Activated CD4-positive, alpha-beta T cell treated with anti-CD3 and anti-CD28 coated beads for 36 hours (primary cell): ENCODE data around the gene BPIFB4. TPM values are rescaled to one million over a fixed set of nuclear protein-coding genes. Genes with fewer than 3 reads are reported as not detected.

Experiments
- ATAC-seq: fragments of 200-7000 bp; cut with Tn5 transposase; one replicate; pipeline ENCODE4 v1.10.0; 2021; ENCODE audit warnings: mild to moderate bottlenecking, moderate library complexity
- CTCF ChIA-PET: fragments of 350-600 bp; sonication (Branson Sonifier 250); formaldehyde crosslinking; loops from one replicate; lab custom pipeline; 2021; ENCODE audit warnings: antibody characterized with exemption; lab: Charles Lee
- POLR2A ChIA-PET: fragments of 350-600 bp; sonication (Branson Sonifier 250); formaldehyde crosslinking; loops from one replicate; lab custom pipeline; 2021; ENCODE audit warnings: antibody characterized with exemption, inconsistent platforms; lab: Charles Lee
- DNase-seq: peaks from one replicate; pipeline ENCODE4 v3.0.0-alpha.2; 2020
- H3K27ac Mint-ChIP-seq: one replicate; pipeline ENCODE4 v1.8.0; 2021; ENCODE audit warnings: mixed read lengths
- H3K27me3 Mint-ChIP-seq: one replicate; pipeline ENCODE4 v1.8.0; 2021; ENCODE audit warnings: mixed read lengths
- H3K36me3 Mint-ChIP-seq: one replicate; pipeline ENCODE4 v1.8.0; 2021; ENCODE audit warnings: low read depth, mixed read lengths
- H3K4me1 Mint-ChIP-seq: one replicate; pipeline ENCODE4 v1.8.0; 2021; ENCODE audit warnings: mixed read lengths
- H3K4me3 Mint-ChIP-seq: one replicate; pipeline ENCODE4 v1.8.0; 2021; ENCODE audit warnings: mild to moderate bottlenecking, moderate library complexity, mixed read lengths
- H3K9me3 Mint-ChIP-seq: one replicate; pipeline ENCODE4 v1.8.0; 2021; ENCODE audit warnings: low read depth, mixed read lengths
- intact Hi-C, 2 experiments: fragments of 100-400 bp; cut with DNase I in 1 of 2; cut with micrococcal nuclease in 1 of 2; formaldehyde crosslinking; loops; one replicate each; pipeline versions ENCODE4 v1.14.2 to v1.15.1; 2022 to 2024; cut with DNase I, micrococcal nuclease
- total RNA-seq, 2 experiments: library from RNA; stranded (reverse); gene quantifications; one replicate each; pipeline ENCODE4 v1.2.3, GENCODE V29; 2021

Gene BPIFB4
- total RNA-seq, 2 experiments from 2014 or later: not detected

DNA sequence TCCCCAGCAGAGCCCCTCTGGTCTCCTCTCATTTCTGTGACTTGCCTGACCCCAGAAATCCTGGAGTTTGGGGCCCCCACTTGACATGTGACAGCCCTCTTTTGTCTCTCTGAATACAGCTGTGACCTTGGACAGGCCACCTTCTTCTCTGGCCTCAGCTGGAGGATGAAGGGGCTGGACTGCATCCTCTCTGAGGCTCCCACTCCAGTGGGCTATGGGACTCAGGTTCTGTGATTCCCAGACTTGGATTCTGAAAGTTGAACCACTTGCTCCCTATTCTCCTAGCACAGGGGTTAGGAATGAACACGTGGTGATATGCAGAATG lies 16.7 kb upstream of the BPIFB4 start:
- Mint-ChIP-seq H3K4me3 (no peak overlapping the region), H3K9me3 (no peaks in the 10 kb centered on the region), H3K4me1 (no peaks in the 10 kb centered on the region), H3K27ac (no peak overlapping the region), H3K36me3 (no peaks in the 10 kb centered on the region), H3K27me3 (no peaks in the 10 kb centered on the region)
- ATAC-seq: no peak
- DNase-seq: no peak
- CTCF ChIA-PET: no interaction called here
- intact Hi-C loops: no loop called here
- POLR2A ChIA-PET: no interaction called here

DNA sequence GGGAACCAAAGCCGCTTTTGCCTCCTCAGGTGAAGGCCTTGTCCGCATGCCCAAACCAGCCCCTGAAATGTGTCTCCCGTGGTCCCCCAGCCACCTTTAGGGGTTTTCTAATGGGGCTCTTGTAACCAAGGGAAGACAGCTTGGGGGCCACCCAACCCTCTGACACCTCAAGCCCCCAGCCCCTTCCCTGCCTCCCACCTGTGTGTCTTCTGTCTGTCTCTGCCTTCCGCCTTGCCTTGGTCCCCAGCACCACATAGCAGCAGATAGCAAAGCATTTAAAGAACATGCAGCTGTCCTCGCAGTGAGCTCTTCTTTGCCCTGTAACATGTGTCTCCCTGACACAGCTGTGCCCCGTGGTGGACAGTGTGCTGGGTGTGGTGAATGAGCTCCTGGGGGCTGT lies 16.2 kb upstream of the BPIFB4 start:
- POLR2A ChIA-PET: no interaction called here
- intact Hi-C loops: no loop called here
- DNase-seq (no peak), ATAC-seq (no peak)
- CTCF ChIA-PET: no interaction called here
- Mint-ChIP-seq H3K4me3 (no peak overlapping the region), H3K27ac (no peak overlapping the region), H3K27me3 (no peaks in the 10 kb centered on the region), H3K36me3 (no peaks in the 10 kb centered on the region), H3K9me3 (no peaks in the 10 kb centered on the region), H3K4me1 (peaks cover 5% of the 10 kb centered on the region)

DNA sequence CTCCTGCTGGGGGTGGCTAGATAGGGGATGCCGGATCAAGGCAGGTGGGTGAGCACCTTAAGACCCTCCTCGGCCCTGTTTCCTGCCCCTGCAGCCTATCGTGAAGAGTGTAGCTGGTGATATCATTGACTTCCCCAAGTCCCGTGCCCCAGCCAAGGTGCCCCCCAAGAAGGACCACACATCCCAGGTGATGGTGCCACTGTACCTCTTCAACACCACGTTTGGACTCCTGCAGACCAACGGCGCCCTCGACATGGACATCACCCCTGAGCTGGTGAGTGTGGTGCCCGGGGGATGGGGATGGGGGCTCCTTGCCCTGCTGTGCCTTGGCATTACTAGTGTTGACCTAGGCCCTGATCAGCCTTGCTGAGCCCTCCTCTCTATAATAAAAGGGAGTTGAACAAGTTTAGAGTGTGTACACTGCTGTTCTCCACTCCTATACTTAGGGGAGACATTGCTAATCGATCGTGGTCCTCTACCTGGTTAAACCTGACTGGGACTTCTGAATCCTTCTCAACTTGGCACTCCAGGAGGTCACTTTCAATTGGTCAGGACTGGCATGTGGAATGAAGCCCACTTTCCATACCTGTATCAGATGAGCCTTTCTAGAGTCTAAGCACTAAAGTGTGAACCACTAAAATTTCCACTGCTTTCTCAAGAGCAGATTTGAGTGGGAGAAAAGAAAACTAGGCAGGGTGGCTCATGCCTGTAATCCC lies 14.7 kb upstream of the BPIFB4 start:
- no peak overlapping the region for H3K4me3 Mint-ChIP-seq
- H3K4me1 Mint-ChIP-seq: peaks cover 5% of the 10 kb centered on the region
- no peaks in the 10 kb centered on the region for H3K36me3 Mint-ChIP-seq
- no peak overlapping the region for H3K27ac Mint-ChIP-seq
- POLR2A ChIA-PET: interaction anchor here (0.7 kb wide), 1 partner anchor 746 kb away, joined by 13 read pairs; the partner anchor contains the start of gene CHMP4B
- DNase-seq (no peak), ATAC-seq (no peak)
- intact Hi-C loops: no loop called here
- H3K27me3 Mint-ChIP-seq: no peaks in the 10 kb centered on the region
- CTCF ChIA-PET: interaction anchor here (0.7 kb wide), 2 partner anchors 12 to 60 kb away, joined by 3 read pairs; no protein-coding TSS in a partner anchor
- H3K9me3 Mint-ChIP-seq: no peaks in the 10 kb centered on the region

DNA sequence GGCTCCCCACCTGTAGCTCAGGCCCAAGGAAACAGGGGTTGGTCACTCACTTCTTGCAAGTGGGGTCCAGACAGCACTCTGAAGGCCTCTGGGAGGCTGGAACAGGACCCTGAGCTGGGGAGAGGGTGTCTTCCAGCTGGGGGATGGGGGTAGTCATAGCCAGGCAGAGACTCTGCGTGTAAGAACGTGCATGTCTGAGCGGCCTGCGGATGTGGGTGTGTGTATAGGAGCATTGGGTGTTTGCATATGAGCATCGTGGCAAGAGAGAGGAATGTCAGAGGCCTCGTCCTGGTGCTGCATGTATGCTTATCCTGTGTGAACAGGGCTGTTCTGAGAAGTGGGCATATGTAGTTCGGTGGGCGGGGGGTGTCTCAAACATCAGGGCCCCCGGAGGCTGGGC lies 13.7 kb upstream of the BPIFB4 start:
- Mint-ChIP-seq H3K4me3 (no peak overlapping the region), H3K36me3 (no peaks in the 10 kb centered on the region), H3K27ac (no peak overlapping the region), H3K27me3 (no peaks in the 10 kb centered on the region), H3K4me1 (peaks cover 5% of the 10 kb centered on the region), H3K9me3 (no peaks in the 10 kb centered on the region)
- CTCF ChIA-PET: interaction anchor here (0.7 kb wide), 1 partner anchor 61 kb away, joined by 3 read pairs; no protein-coding TSS in a partner anchor
- no peak for DNase-seq
- POLR2A ChIA-PET: no interaction called here
- ATAC-seq: no peak
- intact Hi-C loops: no loop called here

DNA sequence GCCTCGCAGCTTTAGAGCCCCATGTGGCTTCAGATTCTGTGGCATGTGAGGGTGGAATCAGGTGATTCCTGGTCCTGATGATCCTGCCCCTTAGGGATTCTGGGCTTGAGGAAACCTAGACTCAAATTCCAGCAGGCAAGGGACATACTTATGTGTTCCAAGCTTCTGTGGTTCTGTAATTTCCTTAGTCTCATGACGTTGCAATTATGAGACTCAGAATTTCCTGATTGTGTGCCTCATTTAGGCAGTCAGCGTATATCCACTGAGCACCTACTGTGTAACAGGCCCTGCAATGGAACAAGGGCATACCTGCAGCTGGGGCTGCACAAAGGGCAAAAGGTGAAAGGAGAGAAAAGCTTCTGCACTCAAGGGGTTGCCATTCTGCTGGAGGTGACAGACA lies 11.6 kb upstream of the BPIFB4 start:
- ATAC-seq (no peak), DNase-seq (no peak)
- intact Hi-C loops: no loop called here
- no peaks in the 10 kb centered on the region for H3K9me3 Mint-ChIP-seq
- ChIA-PET POLR2A (no interaction called here), CTCF (interaction anchor here (0.6 to 0.9 kb wide), 2 partner anchors 142 to 279 kb away, joined by 3 to 4 read pairs; no protein-coding TSS in a partner anchor)
- no peaks in the 10 kb centered on the region for H3K36me3 Mint-ChIP-seq
- no peaks in the 10 kb centered on the region for H3K27me3 Mint-ChIP-seq
- no peak overlapping the region for H3K27ac Mint-ChIP-seq
- H3K4me3 Mint-ChIP-seq: no peak overlapping the region
- H3K4me1 Mint-ChIP-seq: peaks cover 5% of the 10 kb centered on the region

DNA sequence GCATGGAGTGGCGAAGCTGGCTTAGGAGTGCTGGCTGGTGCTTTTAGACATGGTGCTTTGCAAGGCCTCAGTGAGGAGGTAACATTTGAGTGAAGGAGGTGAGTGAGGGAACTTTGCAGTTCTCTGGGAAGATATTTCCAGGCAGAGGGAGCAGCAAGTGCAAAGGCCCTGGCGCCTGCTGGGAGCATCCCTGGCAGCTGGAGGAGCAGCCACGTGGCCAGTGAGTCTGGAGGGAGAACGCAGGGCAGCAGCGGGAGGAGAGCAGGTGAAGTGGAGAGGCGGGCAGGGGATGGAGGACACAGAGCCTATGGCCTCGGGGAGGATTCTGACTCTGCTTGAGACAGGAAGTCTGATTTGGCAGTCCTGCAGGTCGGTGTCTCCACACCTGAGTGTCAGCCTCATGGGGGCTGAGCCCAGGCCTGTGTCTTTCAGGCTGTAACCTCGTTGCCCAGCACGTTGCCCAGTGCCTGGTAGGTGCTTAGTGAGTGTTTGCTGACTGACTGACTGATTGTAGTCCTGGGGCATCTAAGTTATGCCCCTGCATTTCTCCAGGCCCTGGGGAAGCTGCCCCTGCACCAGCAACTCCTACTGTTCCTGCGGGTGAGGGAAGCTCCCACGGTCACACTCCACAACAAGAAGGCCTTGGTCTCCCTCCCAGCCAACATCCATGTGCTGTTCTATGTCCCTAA lies 11.0 kb upstream of the BPIFB4 start:
- Mint-ChIP-seq H3K36me3 (no peaks in the 10 kb centered on the region), H3K27ac (no peak overlapping the region), H3K9me3 (no peaks in the 10 kb centered on the region), H3K4me1 (peaks cover 5% of the 10 kb centered on the region), H3K4me3 (no peak overlapping the region), H3K27me3 (no peaks in the 10 kb centered on the region)
- DNase-seq: no peak
- intact Hi-C loops: no loop called here
- ATAC-seq: no peak
- ChIA-PET CTCF (interaction anchor here (0.7 kb wide), 1 partner anchor 234 kb away, joined by 3 read pairs; no protein-coding TSS in a partner anchor), POLR2A (no interaction called here)

DNA sequence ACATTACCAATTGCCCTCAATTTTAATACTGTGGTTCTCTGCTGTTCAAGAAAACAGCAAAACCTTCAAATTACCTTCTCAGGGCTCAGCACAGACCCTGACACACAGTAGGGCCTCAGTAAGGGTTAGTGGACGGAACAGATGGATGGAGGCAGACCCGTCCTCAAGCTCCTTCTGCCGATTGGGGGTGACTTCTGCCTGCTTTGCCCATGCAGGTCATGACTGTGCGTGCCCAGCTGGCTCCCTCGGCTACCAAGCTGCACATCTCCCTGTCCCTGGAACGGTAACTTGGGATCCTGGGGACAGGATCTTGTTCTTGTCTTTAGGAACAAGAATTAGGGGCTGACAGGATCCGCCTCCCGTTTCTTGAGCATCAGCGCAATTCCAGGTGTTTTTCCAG lies 9.8 kb upstream of the BPIFB4 start:
- POLR2A ChIA-PET: interaction anchor here (0.6 kb wide), 1 partner anchor 167 kb away, joined by 4 read pairs; no protein-coding TSS in a partner anchor
- Mint-ChIP-seq H3K9me3 (no peaks in the 10 kb centered on the region), H3K27ac (no peak overlapping the region), H3K36me3 (no peaks in the 10 kb centered on the region), H3K27me3 (no peaks in the 10 kb centered on the region), H3K4me1 (peaks cover 5% of the 10 kb centered on the region), H3K4me3 (no peak overlapping the region)
- CTCF ChIA-PET: no interaction called here
- ATAC-seq: no peak
- intact Hi-C loops: no loop called here
- no peak for DNase-seq

DNA sequence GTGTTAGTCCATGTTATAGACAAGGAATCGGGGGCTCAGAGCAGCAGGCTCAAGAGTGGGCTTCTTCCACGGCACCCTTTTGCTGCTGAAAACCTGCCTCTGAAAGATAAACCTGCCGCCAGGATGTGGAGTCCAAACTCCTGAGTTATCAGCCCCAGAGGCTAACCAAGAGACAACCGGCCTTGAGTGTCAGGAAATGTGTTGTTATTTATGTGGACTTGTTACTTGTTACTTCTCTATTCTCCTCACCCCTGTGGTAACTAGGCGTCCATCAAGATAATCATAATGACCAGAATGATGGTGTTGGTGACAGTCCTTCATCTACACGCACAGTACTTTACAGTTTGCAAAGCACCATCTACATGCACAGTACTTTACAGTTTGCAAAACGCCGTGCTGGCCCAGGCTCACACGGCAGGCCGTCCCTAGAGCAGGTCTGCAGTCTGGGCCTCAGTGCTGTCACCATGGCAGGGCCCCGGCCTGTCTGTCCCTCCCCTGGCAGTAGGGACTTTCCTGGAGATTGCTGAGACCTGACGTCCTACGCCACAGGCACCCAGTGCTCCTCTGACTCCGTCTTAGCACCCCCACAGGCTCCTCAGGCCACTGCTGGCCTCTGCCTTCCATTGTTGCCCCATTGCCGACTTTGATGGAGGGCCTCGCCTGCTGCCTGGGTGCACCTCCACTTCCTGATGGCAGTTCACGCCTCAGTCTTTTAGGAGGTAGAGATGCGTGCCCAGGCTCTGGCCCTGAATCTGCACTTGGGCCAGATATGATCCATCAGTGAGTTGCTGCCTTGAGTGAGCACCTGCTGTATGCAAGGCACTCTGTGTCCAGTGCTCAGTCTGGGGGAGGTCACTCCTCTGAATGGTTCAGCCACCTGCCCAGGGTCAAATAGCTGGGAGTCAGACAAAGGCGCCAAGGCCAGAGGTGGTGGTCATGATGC lies 9.1 kb upstream of the BPIFB4 start:
- DNase-seq (no peak), ATAC-seq (no peak)
- no peaks in the 10 kb centered on the region for H3K9me3 Mint-ChIP-seq
- intact Hi-C loops: no loop called here
- ChIA-PET POLR2A (no interaction called here), CTCF (no interaction called here)
- H3K27ac Mint-ChIP-seq: no peak overlapping the region
- H3K27me3 Mint-ChIP-seq: no peaks in the 10 kb centered on the region
- H3K4me1 Mint-ChIP-seq: peaks cover 5% of the 10 kb centered on the region
- H3K36me3 Mint-ChIP-seq: no peaks in the 10 kb centered on the region
- H3K4me3 Mint-ChIP-seq: no peak overlapping the region

DNA sequence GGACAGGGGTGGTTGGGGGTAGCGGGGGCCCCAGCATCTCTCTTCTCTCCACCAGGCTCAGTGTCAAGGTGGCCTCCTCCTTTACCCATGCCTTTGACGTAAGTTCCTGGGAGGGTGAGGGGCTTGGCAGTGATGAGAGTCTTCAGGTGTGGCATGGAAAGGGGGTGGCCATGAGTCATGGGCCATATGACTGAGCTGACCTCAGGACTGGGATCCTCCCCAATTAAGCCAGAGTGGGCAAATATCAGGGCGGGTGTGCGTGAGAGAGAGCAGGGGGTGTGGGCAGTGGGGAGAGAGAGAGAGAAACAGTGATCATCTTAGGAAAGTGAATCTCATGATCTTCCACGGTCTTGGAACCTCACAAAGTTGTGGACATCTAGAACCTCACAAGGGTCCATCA lies 8.2 kb upstream of the BPIFB4 start:
- H3K4me3 Mint-ChIP-seq: no peak overlapping the region
- H3K27ac Mint-ChIP-seq: no peak overlapping the region
- CTCF ChIA-PET: no interaction called here
- POLR2A ChIA-PET: no interaction called here
- H3K4me1 Mint-ChIP-seq: peaks cover 5% of the 10 kb centered on the region
- H3K9me3 Mint-ChIP-seq: no peaks in the 10 kb centered on the region
- intact Hi-C loops: no loop called here
- no peak for ATAC-seq
- no peak for DNase-seq
- no peaks in the 10 kb centered on the region for H3K27me3 Mint-ChIP-seq
- H3K36me3 Mint-ChIP-seq: no peaks in the 10 kb centered on the region

DNA sequence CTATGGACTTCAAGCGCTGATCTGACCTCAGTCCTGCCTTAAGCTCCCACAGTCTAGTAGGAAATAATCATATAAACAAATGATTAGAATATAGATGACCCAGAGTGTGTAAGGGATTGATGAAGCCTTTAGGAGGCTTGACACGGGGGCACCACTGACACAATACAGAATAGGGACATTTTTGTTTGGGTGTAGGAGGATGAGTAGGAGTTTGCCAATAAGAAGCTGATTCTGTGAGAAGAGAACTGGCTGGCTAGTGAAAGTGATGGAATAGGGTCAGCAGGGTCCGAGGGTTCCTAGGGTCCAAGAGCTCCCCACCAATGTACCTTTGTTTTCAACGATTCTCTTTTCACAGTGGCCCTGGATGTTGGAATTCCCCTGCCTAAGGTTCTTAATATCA lies 7.1 kb upstream of the BPIFB4 start:
- intact Hi-C loops: no loop called here
- peaks cover 7% of the 10 kb centered on the region for H3K4me1 Mint-ChIP-seq
- H3K9me3 Mint-ChIP-seq: no peaks in the 10 kb centered on the region
- no peak overlapping the region for H3K27ac Mint-ChIP-seq
- ATAC-seq (no peak), DNase-seq (no peak)
- POLR2A ChIA-PET: no interaction called here
- CTCF ChIA-PET: no interaction called here
- no peaks in the 10 kb centered on the region for H3K36me3 Mint-ChIP-seq
- no peak overlapping the region for H3K4me3 Mint-ChIP-seq
- no peaks in the 10 kb centered on the region for H3K27me3 Mint-ChIP-seq

DNA sequence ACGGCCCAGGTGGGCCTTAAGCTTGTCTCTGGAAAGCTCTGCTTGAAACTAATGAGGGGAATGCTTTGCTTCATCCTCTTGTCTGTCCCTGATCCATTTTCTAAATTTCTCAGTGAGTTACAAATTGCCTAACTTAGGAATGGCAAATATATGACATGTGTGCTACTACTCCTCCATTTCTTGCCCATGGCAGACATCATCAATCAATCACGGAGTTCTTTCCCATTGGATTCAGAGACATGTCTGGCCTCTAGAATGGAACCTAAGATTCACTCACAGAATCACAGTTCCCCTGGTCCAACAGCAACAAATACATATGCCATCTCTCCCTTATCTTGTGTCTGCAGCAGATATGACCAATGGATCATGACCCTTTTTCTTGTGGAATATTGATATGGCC lies 6.6 kb upstream of the BPIFB4 start:
- ATAC-seq (no peak), DNase-seq (no peak)
- Mint-ChIP-seq H3K27me3 (no peaks in the 10 kb centered on the region), H3K4me3 (no peak overlapping the region), H3K27ac (no peak overlapping the region), H3K4me1 (peaks cover 7% of the 10 kb centered on the region), H3K9me3 (no peaks in the 10 kb centered on the region), H3K36me3 (no peaks in the 10 kb centered on the region)
- ChIA-PET POLR2A (no interaction called here), CTCF (no interaction called here)
- intact Hi-C loops: no loop called here
